Ovary (tissue), 9 donors: ENCODE results near the gene PCDHB9. TPM values are rescaled to one million over a fixed set of nuclear protein-coding genes. Genes with fewer than 3 reads are reported as not detected.
"Not testable (repeated sequence)": the region's sequence is repeated elsewhere in the genome, so short reads cannot be mapped to it uniquely, and the experiment has no call there.

Experiments used
- DNase-seq, 5 donors: peaks; one replicate each; pipeline ENCODE4 v3.0.0-alpha.2; 2019 to 2020
- H3K27ac ChIP-seq, 2 donors: fragments of 200-600 bp; one replicate each; pipeline versions ENCODE4 v1.5.1 to v1.8.0; 2019 to 2022
- H3K27me3 ChIP-seq: fragments of 200-600 bp; one replicate; pipeline ENCODE4 v1.8.0; 2022
- H3K36me3 ChIP-seq: fragments of 200-600 bp; sonication (generic); one replicate; pipeline ENCODE4 v1.5.1; 2019
- H3K4me1 ChIP-seq: one replicate; pipeline ENCODE4 v1.8.1; 2013; ENCODE audit warnings: mild to moderate bottlenecking, moderate library complexity; ENCODE audit not compliant: insufficient read depth
- H3K4me3 ChIP-seq: fragments of 200-600 bp; sonication (generic); one replicate; pipeline ENCODE4 v1.5.1; 2017
- H3K9me3 ChIP-seq, 2 donors: fragments of 200-600 bp in 1 of 2; sonication (generic) in 1 of 2; one replicate each; pipeline versions ENCODE4 v1.5.1 to v1.8.1; 2013 to 2019; ENCODE audit warnings: mild to moderate bottlenecking in 1 of 2, moderate library complexity in 1 of 2
- CTCF ChIP-seq, 3 donors: fragments of 450-650 bp in 2 of 3; fragments of 200-600 bp in 1 of 3; IDR thresholded peaks; one replicate each; pipeline versions ENCODE4 v1.5.1 to v1.8.0; 2016 to 2022; ENCODE audit warnings: antibody characterized with exemption in 3 of 3, mild to moderate bottlenecking in 1 of 3
- EP300 ChIP-seq: sonication (generic); formaldehyde crosslinking; IDR thresholded peaks from one replicate; pipeline ENCODE4 v1.6.1; 2017; ENCODE audit warnings: antibody characterized with exemption
- POLR2A ChIP-seq: fragments of 450-650 bp; IDR thresholded peaks from one replicate; pipeline ENCODE4 v1.6.1; 2017; ENCODE audit warnings: antibody characterized with exemption, mild to moderate bottlenecking, moderate library complexity
- WGBS, 3 donors: extraction: QIAGEN DNeasy Blood & Tissue Kit in 1 of 3; methylation state at CpG; one replicate each; pipeline versions ENCODE4 v1.1.5 to v1.1.7; 2013 to 2017; 5-methylcytosine and 5-hydroxymethylcytosine counted together
- intact Hi-C, 4 donors: fragments of 100-400 bp; cut with DNase I; formaldehyde crosslinking; loops; one replicate each; pipeline versions ENCODE4 v1.11.0 to v1.15.1; 2022 to 2023
- polyA plus RNA-seq, 2 donors: library from polyadenylated mRNA; stranded (reverse); fragments of 200-250 nt in 1 of 2; fragments of 350-450 nt in 1 of 2; fragmentation: Illumina TruSeq in 1 of 2; extraction: RNeasy Lipid Tissue Mini Kit (QIAGEN cat#74804) in 1 of 2; gene quantifications; one replicate each; pipeline ENCODE4 v1.2.3, GENCODE V29; 2013 to 2014
- total RNA-seq, 7 donors: library from RNA; depleted of rRNA in 2 of 7; stranded (reverse); fragments of >200 nt in 2 of 7; fragmentation: NEBNext Ultra II Directional in 3 of 7; extraction: Animal tissue kit (Norgen Biotek cat#: 25700) in 3 of 7; gene quantifications; one replicate each; pipeline versions ENCODE4 v1.1.0 to v1.2.4, GENCODE V29; 2016 to 2023
- donor health status: DM: no; HTN: no; CAD: no; lungs with moderate emphysema.
- donor health status: DM: no; HTN: no; CAD: no.
- donor health status: Bipolar disorder and iron deficiency.
- donor health status: DM: yes; HTN: yes; CAD: no.
- donor health status: DM: no; HTN: no; CAD: no.
- donor health status: DM: yes; HTN: yes; CAD: no.

PCDHB9 gene
- total and polyA plus RNA-seq, 9 donors, result 1.5 to 5.4 (median 3.7) TPM

DNA sequence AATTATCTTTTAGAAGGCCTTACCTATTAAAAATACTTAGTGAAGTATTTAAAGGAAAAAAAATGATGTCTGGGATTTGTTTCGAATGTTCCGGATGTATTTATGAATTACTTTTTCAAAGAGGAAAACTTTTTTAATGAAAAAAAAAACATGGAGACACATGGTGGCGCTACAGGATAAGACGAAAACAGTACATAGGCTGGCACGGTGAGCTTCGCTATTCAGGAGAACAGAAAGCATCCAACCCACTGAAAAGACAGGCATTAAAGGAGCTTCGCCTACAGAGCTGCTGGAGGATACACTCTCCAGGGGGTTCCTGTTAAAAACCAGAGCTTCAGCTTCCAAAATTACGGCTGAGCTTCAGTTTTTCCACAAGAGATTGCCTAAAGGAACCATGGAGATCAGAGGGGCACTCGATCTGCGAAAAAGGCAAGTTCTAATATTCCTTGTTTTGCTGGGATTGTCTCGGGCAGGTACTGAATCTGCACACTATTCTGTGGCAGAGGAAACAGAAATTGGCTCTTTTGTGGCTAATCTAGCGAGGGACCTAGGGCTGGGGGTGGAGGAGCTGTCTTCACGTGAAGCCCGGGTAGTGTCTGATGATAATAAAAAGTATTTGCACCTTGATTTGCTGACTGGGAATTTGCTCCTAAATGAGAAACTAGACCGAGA, 36.3 kb downstream of the PCDHB9 start, which contains the start of gene PCDHB14:
Gene PCDHB14 (plus strand): TSS at position 232 of the 672 bp plus-strand sequence. CDS start 163 bp downstream, at position 395.
- TF ChIP-seq POLR2A (no peak), CTCF (IDR thresholded peaks at IDR 0.05) (no peak), EP300 (no peak)
- no peak for DNase-seq
- no peaks in the 10 kb centered on the region for H3K36me3 ChIP-seq
- H3K4me1 ChIP-seq, result no peaks in the 10 kb centered on the region
- intact Hi-C loops, result no loop called here
- H3K9me3 ChIP-seq, result peaks cover 0 to 19% of the 10 kb centered on the region in 2 donors
- H3K27me3 ChIP-seq, result peaks cover 2% of the 10 kb centered on the region
- peak within 1 kb of the TSS; percentile 22 for H3K4me3 ChIP-seq
- 16 to 28% (median 24%) methylated on average over 15 of the region's 15 CpGs for WGBS, 3 donors
- H3K27ac ChIP-seq, result no peak within 1 kb of the TSS

GRCh38 chr5:141224844-141225243, 37.9 kb downstream of the PCDHB9 start:
- intact Hi-C loops, H3K4me3 ChIP-seq: not testable (repeated sequence)

GRCh38 chr5:141225421-141225820, 38.5 kb downstream of the PCDHB9 start:
- H3K27me3 ChIP-seq, DNase-seq, H3K27ac ChIP-seq, intact Hi-C loops, H3K4me3 ChIP-seq, H3K4me1 ChIP-seq, H3K36me3 ChIP-seq: not testable (repeated sequence)
- WGBS, 3 donors, result 25 to 40% (median 38%) methylated on average over 22 to 30 of the region's 30 CpGs
- peaks cover 0 to 11% of the 10 kb centered on the region in 2 donors for H3K9me3 ChIP-seq

More at GRCh38 chr5:141224844-141225243, 37.9 kb downstream of the PCDHB9 start:
- WGBS, 3 donors, result 15 to 22% (median 16%) methylated on average over 11 to 32 of the region's 40 CpGs
- DNase-seq, H3K4me1 ChIP-seq, H3K27ac ChIP-seq, H3K27me3 ChIP-seq, H3K36me3 ChIP-seq: not testable (repeated sequence)
- H3K9me3 ChIP-seq, result peaks cover 0 to 13% of the 10 kb centered on the region in 2 donors

DNA sequence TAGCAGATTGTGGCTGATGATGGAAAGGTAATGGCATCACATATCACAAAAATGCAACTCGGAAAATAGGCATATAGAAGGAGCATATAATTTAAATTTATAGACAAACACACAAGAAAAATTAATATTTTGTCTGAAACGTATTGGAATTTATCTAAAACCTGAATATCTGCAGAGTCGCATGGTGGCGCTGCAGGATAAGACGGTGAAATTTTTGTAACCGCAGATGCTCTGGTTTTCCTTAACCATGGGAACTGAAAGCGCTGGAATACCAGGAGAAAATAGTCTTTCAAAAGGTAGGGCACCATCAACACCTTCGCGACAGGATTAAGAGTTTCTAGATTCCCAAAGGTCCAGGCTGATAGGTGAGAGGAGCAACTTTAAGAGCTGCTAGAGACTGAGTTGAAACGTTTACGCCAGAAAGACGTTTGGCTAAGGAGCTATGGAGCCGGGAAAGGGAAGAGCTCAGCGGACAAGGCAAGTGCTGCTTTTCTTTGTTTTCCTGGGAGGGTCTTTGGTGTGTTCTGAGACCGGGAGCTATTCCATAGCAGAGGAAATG, 47.2 kb downstream of the PCDHB9 start:
- Histone ChIP-seq H3K9me3 (peaks cover 6 to 30% of the 10 kb centered on the region in 2 donors), H3K27ac (no peak overlapping the region), H3K27me3 (no peaks in the 10 kb centered on the region), H3K4me1 (no peaks in the 10 kb centered on the region), H3K4me3 (peak overlapping the region; percentile 8), H3K36me3 (no peaks in the 10 kb centered on the region)
- WGBS, 3 donors, result 5 to 9% (median 5%) methylated on average over 15 of the region's 15 CpGs
- TF ChIP-seq CTCF (IDR thresholded peaks at IDR 0.05), result peak in 2 of 3 donors; percentile 15 to 19
- no peak for TF ChIP-seq POLR2A
- DNase-seq, result peak in 2 of 5 donors; percentile 35 to 42
- intact Hi-C loops, result loop anchor here in 1 of 4 donors (10.0 kb wide), 1 partner anchor 391 kb away; no protein-coding TSS in a partner anchor

DNA sequence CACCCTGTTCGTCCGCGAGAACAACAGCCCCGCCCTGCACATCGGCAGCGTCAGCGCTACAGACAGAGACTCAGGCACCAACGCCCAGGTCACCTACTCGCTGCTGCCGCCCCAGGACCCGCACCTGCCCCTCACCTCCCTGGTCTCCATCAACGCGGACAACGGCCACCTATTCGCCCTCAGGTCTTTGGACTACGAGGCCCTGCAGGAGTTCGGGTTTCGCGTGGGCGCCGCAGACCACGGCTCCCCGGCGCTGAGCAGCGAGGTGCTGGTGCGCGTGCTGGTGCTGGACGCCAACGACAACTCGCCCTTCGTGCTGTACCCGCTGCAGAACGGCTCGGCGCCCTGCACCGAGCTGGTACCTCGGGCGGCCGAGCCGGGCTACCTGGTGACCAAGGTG, 49.0 kb downstream of the PCDHB9 start:
- intact Hi-C loops, result loop anchor here in 1 of 4 donors (10.0 kb wide), 1 partner anchor 389 kb away; no protein-coding TSS in a partner anchor
- H3K9me3 ChIP-seq, result peaks cover 6 to 42% of the 10 kb centered on the region in 2 donors
- WGBS, 3 donors, result 19 to 41% (median 25%) methylated on average over 38 to 40 of the region's 40 CpGs
- not testable (repeated sequence) for H3K27me3 ChIP-seq, H3K4me1 ChIP-seq, H3K36me3 ChIP-seq, DNase-seq, H3K4me3 ChIP-seq, H3K27ac ChIP-seq
